Endothelial cell of umbilical vein (primary cell): ENCODE results near the gene KCNK1. TPM values are rescaled to one million over a fixed set of nuclear protein-coding genes. Genes with fewer than 3 reads are reported as not detected.

Source experiments
- BruUV-seq: library from RNA; stranded (reverse); fragments of 400-500 nt; replicated peaks from 2 replicates; lab custom pipeline; 2021; lab: Mats Ljungman, UMichigan
- CTCF ChIA-PET: fragments of 300-600, 350-600 bp; sonication (Branson Sonifier 250); formaldehyde crosslinking; loops from one replicate; lab custom pipeline; 2021; ENCODE audit warnings: antibody characterized with exemption, inconsistent platforms; lab: Charles Lee
- POLR2A ChIA-PET: fragments of 300-600, 350-600 bp; sonication (Branson Sonifier 250); formaldehyde crosslinking; loops from one replicate; lab custom pipeline; 2021; ENCODE audit warnings: antibody characterized with exemption, inconsistent platforms; lab: Charles Lee
- DNase-seq: peaks from one replicate; pipeline ENCODE4 v3.0.0-alpha.2; 2011; ENCODE audit warnings: low read depth, low spot score
- FAIRE-seq: peaks from 2 replicates; lab custom pipeline; 2011; peaks lifted over from hg19 to GRCh38; lab: Jason Lieb, UNC
- H2AFZ ChIP-seq: 2 replicates; pipeline ENCODE4 v1.6.0; 2012; ENCODE audit warnings: low read depth, low read length, control low read depth, inconsistent platforms
- H3K27ac ChIP-seq: 2 replicates; pipeline ENCODE4 v1.5.1; 2011; ENCODE audit warnings: low read depth, mild to moderate bottlenecking, control low read depth, low read length, moderate library complexity; ENCODE audit not compliant: insufficient read depth
- H3K27me3 ChIP-seq, 2 experiments: 2 replicates each; pipeline versions ENCODE4 v1.6.0 to v1.6.1; 2011; ENCODE audit warnings: low read length in 2 of 2, mixed read lengths in 1 of 2; ENCODE audit not compliant: control insufficient read depth in 2 of 2, insufficient read depth in 2 of 2
- H3K36me3 ChIP-seq, 2 experiments: 2 replicates in 1 of 2; 3 replicates in 1 of 2; pipeline ENCODE4 v1.5.1; 2011; ENCODE audit warnings: low read length in 2 of 2, mild to moderate bottlenecking in 1 of 2, moderate library complexity in 1 of 2; ENCODE audit not compliant: control insufficient read depth in 2 of 2, insufficient read depth in 2 of 2; ENCODE audit errors: extremely low read depth in 1 of 2
- H3K4me1 ChIP-seq: 3 replicates; pipeline ENCODE4 v1.5.1; 2011; ENCODE audit warnings: mild to moderate bottlenecking, low read length; ENCODE audit not compliant: control insufficient read depth, insufficient read depth; ENCODE audit errors: extremely low read depth
- H3K4me2 ChIP-seq: 2 replicates; pipeline ENCODE4 v1.6.1; 2011; ENCODE audit warnings: low read length, control low read depth, mixed read lengths; ENCODE audit not compliant: insufficient read depth
- H3K4me3 ChIP-seq, 3 experiments: fragments of 200-600 bp in 1 of 3; sonication (generic), shearing (Covaris generic) in 1 of 3; replicated peaks in 1 of 3; 2 replicates each; pipeline ENCODE4 v1.5.1; 2011 to 2016; ENCODE audit warnings: control low read depth in 3 of 3, low read length in 3 of 3, mild to moderate bottlenecking in 2 of 3, inconsistent platforms in 1 of 3, low read depth in 1 of 3, moderate library complexity in 1 of 3; ENCODE audit not compliant: insufficient read depth in 1 of 3
- H3K79me2 ChIP-seq: 2 replicates; pipeline ENCODE4 v1.6.0; 2012; ENCODE audit warnings: low read length, inconsistent platforms; ENCODE audit not compliant: control insufficient read depth, insufficient read depth
- H3K9ac ChIP-seq: replicated peaks from 2 replicates; pipeline ENCODE3; 2011; ENCODE audit warnings: low read length, control low read depth; ENCODE audit not compliant: insufficient read depth; ENCODE audit errors: extremely low read depth
- H3K9me1 ChIP-seq: replicated peaks from 3 replicates; pipeline ENCODE4 v1.6.0; 2011; ENCODE audit warnings: mild to moderate bottlenecking, low read length; ENCODE audit not compliant: control insufficient read depth, insufficient read depth; ENCODE audit errors: extremely low read depth
- H3K9me3 ChIP-seq: replicated peaks from 2 replicates; pipeline ENCODE4 v1.5.1; 2012; ENCODE audit warnings: low read length, inconsistent platforms; ENCODE audit not compliant: control insufficient read depth, insufficient read depth
- H4K20me1 ChIP-seq: replicated peaks from 2 replicates; pipeline ENCODE3; 2011; ENCODE audit warnings: mild to moderate bottlenecking, low read length; ENCODE audit not compliant: control insufficient read depth, insufficient read depth; ENCODE audit errors: extremely low read depth
- EZH2 ChIP-seq: IDR thresholded peaks from 2 replicates; pipeline ENCODE4 v1.6.1; 2012; ENCODE audit warnings: borderline replicate concordance, low read depth, mild to moderate bottlenecking, moderate library complexity, low read length, inconsistent platforms; ENCODE audit not compliant: severe bottlenecking
- FOS ChIP-seq: IDR thresholded peaks from 2 replicates; pipeline ENCODE4 v1.6.1; 2011; ENCODE audit warnings: mild to moderate bottlenecking, low read length, moderate library complexity, borderline replicate concordance; ENCODE audit not compliant: insufficient read depth
- GATA2 ChIP-seq: IDR thresholded peaks from 2 replicates; pipeline ENCODE4 v1.7.0; 2011; ENCODE audit warnings: low read depth, mild to moderate bottlenecking, moderate library complexity, mixed read lengths, low read length; ENCODE audit not compliant: insufficient read length, insufficient read depth
- JUN ChIP-seq: IDR thresholded peaks from 2 replicates; pipeline ENCODE4 v1.6.1; 2011; ENCODE audit warnings: borderline replicate concordance, low read depth; ENCODE audit not compliant: insufficient read length, insufficient read depth
- MYC ChIP-seq: IDR thresholded peaks from one replicate; pipeline ENCODE4 v1.6.1; 2011; ENCODE audit warnings: mild to moderate bottlenecking, low read depth, low read length
- POLR2A ChIP-seq: IDR thresholded peaks from 2 replicates; pipeline ENCODE4 v1.6.1; 2012; ENCODE audit warnings: low read depth, mild to moderate bottlenecking, control low read depth, low read length
- POLR2AphosphoS5 ChIP-seq: IDR thresholded peaks from 2 replicates; pipeline ENCODE4 v1.6.1; 2012; ENCODE audit warnings: low read depth, mild to moderate bottlenecking, control low read depth, low read length, moderate library complexity; ENCODE audit not compliant: insufficient read depth
- dilution Hi-C: fragments of 300-500 bp; cut with MboI; formaldehyde crosslinking; loops from one replicate; pipeline ENCODE4 v1.15.0; 2019; ENCODE audit warnings: low sequenced_read_pairs; ENCODE audit not compliant: extremely low pct_ligation_motif_present
- intact Hi-C: fragments of 100-400 bp; cut with micrococcal nuclease; formaldehyde crosslinking; loops from one replicate; pipeline ENCODE4 v1.10.0; 2022
- microRNA-seq: library from miRNA; unstranded; fragments of <30 nt; microRNA quantifications from one replicate; pipeline ENCODE4 v1.2.0, GENCODE V29; 2021; ENCODE audit warnings: borderline number of aligned reads, borderline replicate concordance
- polyA plus RNA-seq, 4 experiments: library from polyadenylated mRNA; depleted of rRNA in 3 of 4; stranded (reverse) in 3 of 4; unstranded in 1 of 4; fragments of >200 nt; gene quantifications; 2 replicates each; pipeline versions ENCODE4 v1.2.1 to v1.2.3, GENCODE V29; 2011 to 2012; ENCODE audit warnings: missing spikeins in 1 of 4
- small RNA-seq: library from RNA; depleted of rRNA; stranded (forward); fragments of <200 nt; gene quantifications from one replicate; pipeline ENCODE3, GENCODE V24; 2012; ENCODE audit warnings: low replicate concordance, low read depth; ENCODE audit not compliant: insufficient read depth, insufficient read length
- total RNA-seq: library from RNA; stranded (reverse); gene quantifications from 2 replicates; pipeline ENCODE4 v1.2.3, GENCODE V29; 2021
- TF ChIP-seq, protein P1 (sequence below), 2 donors: IDR thresholded peaks; 1 replicate in 1 of 2; 2 replicates in 1 of 2; pipeline ENCODE4 v1.5.1; 2011; ENCODE audit warnings: low read length in 2 of 2, mild to moderate bottlenecking in 2 of 2, moderate library complexity in 2 of 2, control low read depth in 1 of 2, inconsistent platforms in 1 of 2, low read depth in 1 of 2; ENCODE audit not compliant: insufficient read depth in 1 of 2; ENCODE audit errors: extremely low read depth in 1 of 2
- TF ChIP-seq, protein P2 (sequence below): IDR thresholded peaks from 2 replicates; pipeline ENCODE4 v1.6.1; 2011; ENCODE audit not compliant: insufficient read depth, insufficient read length

Gene KCNK1
- total and polyA plus RNA-seq, 2 donors (not counting 3 experiments of a cell fraction or from before 2014, with no cell fraction given) = 0.83 to 2.8 TPM

GRCh38 chr1:233721004-233721595 lies 107.2 kb downstream of the KCNK1 start:
- ChIA-PET CTCF (no interaction called here), POLR2A (no interaction called here)
- intact Hi-C loops = no loop called here
- H4K20me1 ChIP-seq = no peaks in the 10 kb centered on the region
- dilution Hi-C loops = no loop called here
- H3K9me1 ChIP-seq = no peaks in the 10 kb centered on the region
- no peaks in the 10 kb centered on the region for H3K4me1 ChIP-seq
- no peak overlapping the region for H3K27ac ChIP-seq
- no peak overlapping the region for H3K4me3 ChIP-seq
- H2AFZ ChIP-seq = no peak overlapping the region
- no peak overlapping the region for H3K4me2 ChIP-seq
- FAIRE-seq (no peak), DNase-seq (no peak)
- no peak overlapping the region for H3K9ac ChIP-seq
- no peaks in the 10 kb centered on the region for H3K9me3 ChIP-seq
- TF ChIP-seq, protein P1, sequence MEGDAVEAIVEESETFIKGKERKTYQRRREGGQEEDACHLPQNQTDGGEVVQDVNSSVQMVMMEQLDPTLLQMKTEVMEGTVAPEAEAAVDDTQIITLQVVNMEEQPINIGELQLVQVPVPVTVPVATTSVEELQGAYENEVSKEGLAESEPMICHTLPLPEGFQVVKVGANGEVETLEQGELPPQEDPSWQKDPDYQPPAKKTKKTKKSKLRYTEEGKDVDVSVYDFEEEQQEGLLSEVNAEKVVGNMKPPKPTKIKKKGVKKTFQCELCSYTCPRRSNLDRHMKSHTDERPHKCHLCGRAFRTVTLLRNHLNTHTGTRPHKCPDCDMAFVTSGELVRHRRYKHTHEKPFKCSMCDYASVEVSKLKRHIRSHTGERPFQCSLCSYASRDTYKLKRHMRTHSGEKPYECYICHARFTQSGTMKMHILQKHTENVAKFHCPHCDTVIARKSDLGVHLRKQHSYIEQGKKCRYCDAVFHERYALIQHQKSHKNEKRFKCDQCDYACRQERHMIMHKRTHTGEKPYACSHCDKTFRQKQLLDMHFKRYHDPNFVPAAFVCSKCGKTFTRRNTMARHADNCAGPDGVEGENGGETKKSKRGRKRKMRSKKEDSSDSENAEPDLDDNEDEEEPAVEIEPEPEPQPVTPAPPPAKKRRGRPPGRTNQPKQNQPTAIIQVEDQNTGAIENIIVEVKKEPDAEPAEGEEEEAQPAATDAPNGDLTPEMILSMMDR (IDR thresholded peaks at IDR 0.05; ENCODE audit: extremely low read depth in 1 of 2, insufficient read depth in 1 of 2, low read depth in 1 of 2, low read length in 2 of 2) = no peak
- TF ChIP-seq EZH2 = no peak
- TF ChIP-seq JUN = no peak
- TF ChIP-seq POLR2A = no peak
- no peak for TF ChIP-seq GATA2
- TF ChIP-seq FOS = no peak
- TF ChIP-seq POLR2AphosphoS5 = no peak
- TF ChIP-seq MYC = no peak
- TF ChIP-seq, protein P2, sequence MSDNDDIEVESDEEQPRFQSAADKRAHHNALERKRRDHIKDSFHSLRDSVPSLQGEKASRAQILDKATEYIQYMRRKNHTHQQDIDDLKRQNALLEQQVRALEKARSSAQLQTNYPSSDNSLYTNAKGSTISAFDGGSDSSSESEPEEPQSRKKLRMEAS = no peak
- H3K36me3 ChIP-seq = no peaks in the 10 kb centered on the region
- no peaks in the 10 kb centered on the region for H3K79me2 ChIP-seq
- BruUV-seq = no TSS peak
- no peaks in the 10 kb centered on the region for H3K27me3 ChIP-seq

Small RNAs within 50 kb of the gene (microRNA-seq; reads per million reads assigned to microRNA genes)
- gene MIR4427 = not detected

Small RNAs within 50 kb of the gene (small RNA-seq; reads per million reads assigned to genes)
- gene MIR4427 = not detected
